Measurements from ENCODE around the gene BNC2. TPM values are rescaled to one million over a fixed set of nuclear protein-coding genes. Genes with fewer than 3 reads are reported as not detected.

BNC2 gene
- total RNA-seq (2014; rRNA removed) (11.7 TPM in 2 replicates), Bru-seq, nascent RNA (percentile 66 among the genes with signal in this experiment), BruChase-seq, experiment 1, labeled RNA remaining after a 6-hour chase (percentile 56 among the genes with signal in this experiment), BruChase-seq, experiment 2, labeled RNA remaining after a 2-hour chase (percentile 64 among the genes with signal in this experiment)
- long read RNA-seq, full-length matches to known transcripts, result 2 of 18 reads
- long read RNA-seq, partial matches to known transcripts, result 4 of 18 reads
- long read RNA-seq, other reads (novel, unspliced or antisense), result 12 of 18 reads

DNA sequence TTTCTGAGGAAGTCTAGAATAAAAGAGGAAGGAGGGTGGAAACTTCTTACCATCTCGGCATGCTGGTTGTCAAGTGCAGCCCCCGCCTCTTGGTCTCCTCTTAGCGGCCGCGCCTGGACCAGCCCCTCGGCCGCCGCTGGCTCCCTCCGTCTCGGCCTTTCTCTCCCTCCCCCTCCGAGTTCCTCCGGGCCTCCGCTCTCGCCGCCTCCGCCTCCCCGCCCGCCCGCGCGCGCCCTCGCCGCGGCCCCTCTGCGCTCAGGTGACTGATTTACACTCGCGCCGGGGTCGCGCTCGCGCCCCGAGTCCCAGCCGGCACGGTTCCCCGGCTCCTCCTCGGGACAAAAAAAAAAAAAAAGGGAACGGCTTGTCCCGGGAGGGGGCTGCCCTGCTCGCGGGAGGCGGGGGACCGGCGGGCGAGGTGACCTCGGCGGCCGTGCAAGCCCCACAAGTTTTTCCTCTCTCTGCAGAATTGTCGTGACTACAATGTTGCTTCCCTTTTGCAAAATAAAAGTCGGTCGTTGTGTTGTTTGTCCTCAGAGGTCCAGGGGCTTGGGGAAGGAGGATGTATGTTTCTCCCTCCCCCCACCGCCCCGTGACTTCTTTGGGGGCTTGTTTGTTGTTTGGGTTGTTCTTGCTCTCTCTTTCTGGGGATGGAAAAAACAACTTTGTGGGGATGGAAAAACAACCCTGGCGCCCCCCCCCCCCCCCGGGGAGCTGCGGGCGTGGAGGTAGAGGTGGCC, at the start of gene BNC2:
Gene BNC2 (minus strand): TSS at position 75 of the 740 bp plus-strand sequence. CDS start 22 bp downstream, at position 53.
- no TSS peak for BruUV-seq (replicated peaks)
- Histone ChIP-seq H3K4me3 (ENCODE audit: low read length) (peak within 1 kb of the TSS; percentile 89), H2AFZ (ENCODE audit: low read length) (peak within 1 kb of the TSS; percentile 90), H3K9ac (ENCODE audit: low read length) (peak within 1 kb of the TSS; percentile 82), H3K27me3 (ENCODE audit: low read length) (no peaks in the 10 kb centered on the region), H3K36me3 (ENCODE audit: low read depth, low read length) (no peaks in the 10 kb centered on the region), H3K4me2 (ENCODE audit: low read length) (peak within 1 kb of the TSS; percentile 89), H4K20me1 (ENCODE audit: low read length) (no peaks in the 10 kb centered on the region), H3K9me2 (replicated peaks; ENCODE audit: low read length) (no peaks in the 10 kb centered on the region), H3F3A (ENCODE audit: low read length, unreplicated experiment) (no peaks in the 10 kb centered on the region), H3K9me3 (ENCODE audit: low read length) (no peaks in the 10 kb centered on the region), H3K27ac (ENCODE audit: low read length) (peak within 1 kb of the TSS; percentile 64), H3K79me2 (ENCODE audit: low read length) (peaks cover 46% of the 10 kb centered on the region), H3K4me1 (ENCODE audit: insufficient read depth, low read length) (peaks cover 41% of the 10 kb centered on the region)
- TF ChIP-seq EZH2phosphoT487 (IDR thresholded peaks at IDR 0.05; ENCODE audit: borderline replicate concordance, low read length) (no peak), EZH2 (IDR thresholded peaks at IDR 0.05; ENCODE audit: low read length, unreplicated experiment) (no peak)
- TF ChIP-seq, protein P1, sequence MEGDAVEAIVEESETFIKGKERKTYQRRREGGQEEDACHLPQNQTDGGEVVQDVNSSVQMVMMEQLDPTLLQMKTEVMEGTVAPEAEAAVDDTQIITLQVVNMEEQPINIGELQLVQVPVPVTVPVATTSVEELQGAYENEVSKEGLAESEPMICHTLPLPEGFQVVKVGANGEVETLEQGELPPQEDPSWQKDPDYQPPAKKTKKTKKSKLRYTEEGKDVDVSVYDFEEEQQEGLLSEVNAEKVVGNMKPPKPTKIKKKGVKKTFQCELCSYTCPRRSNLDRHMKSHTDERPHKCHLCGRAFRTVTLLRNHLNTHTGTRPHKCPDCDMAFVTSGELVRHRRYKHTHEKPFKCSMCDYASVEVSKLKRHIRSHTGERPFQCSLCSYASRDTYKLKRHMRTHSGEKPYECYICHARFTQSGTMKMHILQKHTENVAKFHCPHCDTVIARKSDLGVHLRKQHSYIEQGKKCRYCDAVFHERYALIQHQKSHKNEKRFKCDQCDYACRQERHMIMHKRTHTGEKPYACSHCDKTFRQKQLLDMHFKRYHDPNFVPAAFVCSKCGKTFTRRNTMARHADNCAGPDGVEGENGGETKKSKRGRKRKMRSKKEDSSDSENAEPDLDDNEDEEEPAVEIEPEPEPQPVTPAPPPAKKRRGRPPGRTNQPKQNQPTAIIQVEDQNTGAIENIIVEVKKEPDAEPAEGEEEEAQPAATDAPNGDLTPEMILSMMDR (conservative IDR thresholded peaks at IDR 0.05; ENCODE audit: low read depth, low read length), result no peak
- intact Hi-C loops (cut with micrococcal nuclease), result loop anchor here (2.0 to 10.0 kb wide), 2 partner anchors 46 to 194 kb away; no protein-coding TSS in a partner anchor
- ChIA-PET POLR2A (ENCODE audit: unreplicated experiment) (no interaction called here), CTCF (interaction anchor here (0.6 kb wide), 1 partner anchor 14 kb away, joined by 3 read pairs; no protein-coding TSS in a partner anchor)
- peak; percentile 22 for ATAC-seq
- DNase-seq, result peak; percentile 39

GRCh38 chr9:16918920-16919319, 48.5 kb upstream of the BNC2 start:
- Histone ChIP-seq H3K27ac (ENCODE audit: low read length) (no peak overlapping the region), H2AFZ (ENCODE audit: low read length) (no peak overlapping the region), H3K4me2 (ENCODE audit: low read length) (no peak overlapping the region), H3K79me2 (ENCODE audit: low read length) (no peaks in the 10 kb centered on the region), H3K4me1 (ENCODE audit: insufficient read depth, low read length) (peaks cover 21% of the 10 kb centered on the region), H3K9me2 (replicated peaks; ENCODE audit: low read length) (no peaks in the 10 kb centered on the region), H3K9ac (ENCODE audit: low read length) (no peak overlapping the region), H3F3A (ENCODE audit: low read length, unreplicated experiment) (no peaks in the 10 kb centered on the region), H4K20me1 (ENCODE audit: low read length) (no peaks in the 10 kb centered on the region), H3K36me3 (ENCODE audit: low read depth, low read length) (no peaks in the 10 kb centered on the region), H3K27me3 (ENCODE audit: low read length) (no peaks in the 10 kb centered on the region), H3K4me3 (ENCODE audit: low read length) (no peak overlapping the region), H3K9me3 (ENCODE audit: low read length) (no peaks in the 10 kb centered on the region)
- ChIA-PET POLR2A (ENCODE audit: unreplicated experiment) (interaction anchor here (0.6 kb wide), 1 partner anchor 20 kb away, joined by 4 read pairs; no protein-coding TSS in a partner anchor), CTCF (no interaction called here)
- no peak for DNase-seq
- TF ChIP-seq EZH2 (IDR thresholded peaks at IDR 0.05; ENCODE audit: low read length, unreplicated experiment), result no peak
- TF ChIP-seq, protein P1 (conservative IDR thresholded peaks at IDR 0.05; ENCODE audit: low read depth, low read length), result no peak
- TF ChIP-seq EZH2phosphoT487 (IDR thresholded peaks at IDR 0.05; ENCODE audit: borderline replicate concordance, low read length), result no peak
- no TSS peak for BruUV-seq (replicated peaks)
- ATAC-seq, result no peak
- intact Hi-C loops (cut with micrococcal nuclease), result no loop called here
